Parathyroid adenoma (tissue), 2 donors: ENCODE results near the gene TBC1D5.

Experiments
- H2AFZ ChIP-seq: fragments of 300-600 bp; sonication (generic); one replicate; pipeline ENCODE4 v1.7.0; 2017; ENCODE audit warnings: antibody characterized with exemption, mild to moderate bottlenecking
- H3K27ac ChIP-seq: fragments of 300-600 bp; sonication (generic); one replicate; pipeline ENCODE4 v1.7.0; 2017
- H3K27me3 ChIP-seq: fragments of 300-600 bp; sonication (generic); one replicate; pipeline ENCODE4 v1.7.0; 2017; ENCODE audit warnings: low read length; ENCODE audit not compliant: control insufficient read depth, insufficient read depth
- H3K36me3 ChIP-seq: fragments of 300-600 bp; sonication (generic); one replicate; pipeline ENCODE4 v1.7.0; 2017; ENCODE audit warnings: low read length; ENCODE audit not compliant: control insufficient read depth, insufficient read depth
- H3K4me1 ChIP-seq: fragments of 300-600 bp; sonication (generic); one replicate; pipeline ENCODE4 v1.7.0; 2017; ENCODE audit warnings: control low read depth
- H3K4me2 ChIP-seq: fragments of 300-600 bp; sonication (generic); one replicate; pipeline ENCODE4 v1.7.0; 2017; ENCODE audit warnings: low read length
- H3K4me3 ChIP-seq: fragments of 300-600 bp; sonication (generic); one replicate; pipeline ENCODE4 v1.7.0; 2017; ENCODE audit warnings: low read depth, low read length
- H3K79me2 ChIP-seq: fragments of 300-600 bp; sonication (generic); one replicate; pipeline ENCODE4 v1.7.0; 2017; ENCODE audit warnings: control low read depth
- H3K9ac ChIP-seq: fragments of 300-600 bp; sonication (generic); one replicate; pipeline ENCODE4 v1.7.0; 2017; ENCODE audit warnings: mild to moderate bottlenecking
- H3K9me3 ChIP-seq: fragments of 300-600 bp; sonication (generic); one replicate; pipeline ENCODE4 v1.7.0; 2017; ENCODE audit warnings: low read length; ENCODE audit not compliant: control insufficient read depth
- TF ChIP-seq, protein P1 (sequence below): fragments of 300-600 bp; sonication (generic); IDR thresholded peaks from one replicate; pipeline ENCODE4 v1.7.0; 2017; ENCODE audit warnings: antibody characterized with exemption, mild to moderate bottlenecking
- donor health status: primary hyperparathyroidism.

TBC1D5 gene

DNA sequence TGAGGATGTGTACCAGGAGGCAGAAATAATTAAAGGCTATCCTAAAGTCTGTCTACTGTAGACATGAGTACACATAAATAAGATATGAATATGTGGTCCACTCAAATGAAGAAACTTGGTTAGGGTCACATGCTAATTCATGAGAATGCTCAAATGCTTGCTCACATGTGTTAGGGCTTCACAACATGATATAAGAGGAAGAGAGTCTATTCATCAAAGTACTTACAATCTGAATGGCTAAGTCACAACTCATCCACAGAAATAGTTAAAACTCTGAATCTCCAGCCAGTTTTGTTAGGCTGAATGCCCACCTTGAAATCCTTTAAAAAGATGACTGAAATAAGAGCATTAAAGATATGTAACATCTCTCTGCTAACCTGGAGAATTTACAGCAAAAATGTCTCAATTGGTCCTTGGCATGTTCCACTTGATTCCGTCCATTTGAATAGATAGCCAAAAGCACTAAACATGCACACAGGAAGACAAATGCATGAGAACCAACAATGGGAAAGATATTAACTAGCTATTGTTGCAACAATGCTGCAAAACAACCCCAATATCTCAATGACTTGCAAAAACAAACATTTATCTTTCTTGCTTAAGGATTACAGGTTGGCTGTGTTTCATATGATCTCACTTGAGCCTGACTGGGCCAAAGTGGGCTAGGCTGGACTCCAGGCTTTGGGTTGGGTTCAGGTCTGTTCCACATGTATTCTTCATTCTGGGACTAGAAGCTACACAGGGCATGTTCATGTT lies 10.6 kb upstream of the TBC1D5 start:
- no peak overlapping the region for H3K4me2 ChIP-seq
- TF ChIP-seq, protein P1, sequence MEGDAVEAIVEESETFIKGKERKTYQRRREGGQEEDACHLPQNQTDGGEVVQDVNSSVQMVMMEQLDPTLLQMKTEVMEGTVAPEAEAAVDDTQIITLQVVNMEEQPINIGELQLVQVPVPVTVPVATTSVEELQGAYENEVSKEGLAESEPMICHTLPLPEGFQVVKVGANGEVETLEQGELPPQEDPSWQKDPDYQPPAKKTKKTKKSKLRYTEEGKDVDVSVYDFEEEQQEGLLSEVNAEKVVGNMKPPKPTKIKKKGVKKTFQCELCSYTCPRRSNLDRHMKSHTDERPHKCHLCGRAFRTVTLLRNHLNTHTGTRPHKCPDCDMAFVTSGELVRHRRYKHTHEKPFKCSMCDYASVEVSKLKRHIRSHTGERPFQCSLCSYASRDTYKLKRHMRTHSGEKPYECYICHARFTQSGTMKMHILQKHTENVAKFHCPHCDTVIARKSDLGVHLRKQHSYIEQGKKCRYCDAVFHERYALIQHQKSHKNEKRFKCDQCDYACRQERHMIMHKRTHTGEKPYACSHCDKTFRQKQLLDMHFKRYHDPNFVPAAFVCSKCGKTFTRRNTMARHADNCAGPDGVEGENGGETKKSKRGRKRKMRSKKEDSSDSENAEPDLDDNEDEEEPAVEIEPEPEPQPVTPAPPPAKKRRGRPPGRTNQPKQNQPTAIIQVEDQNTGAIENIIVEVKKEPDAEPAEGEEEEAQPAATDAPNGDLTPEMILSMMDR = no peak
- no peaks in the 10 kb centered on the region for H3K79me2 ChIP-seq
- no peaks in the 10 kb centered on the region for H3K27me3 ChIP-seq
- no peaks in the 10 kb centered on the region for H3K4me1 ChIP-seq
- no peak overlapping the region for H2AFZ ChIP-seq
- H3K9ac ChIP-seq = no peak overlapping the region
- H3K36me3 ChIP-seq = no peaks in the 10 kb centered on the region
- no peaks in the 10 kb centered on the region for H3K9me3 ChIP-seq
- H3K27ac ChIP-seq = no peak overlapping the region
- no peak overlapping the region for H3K4me3 ChIP-seq

DNA sequence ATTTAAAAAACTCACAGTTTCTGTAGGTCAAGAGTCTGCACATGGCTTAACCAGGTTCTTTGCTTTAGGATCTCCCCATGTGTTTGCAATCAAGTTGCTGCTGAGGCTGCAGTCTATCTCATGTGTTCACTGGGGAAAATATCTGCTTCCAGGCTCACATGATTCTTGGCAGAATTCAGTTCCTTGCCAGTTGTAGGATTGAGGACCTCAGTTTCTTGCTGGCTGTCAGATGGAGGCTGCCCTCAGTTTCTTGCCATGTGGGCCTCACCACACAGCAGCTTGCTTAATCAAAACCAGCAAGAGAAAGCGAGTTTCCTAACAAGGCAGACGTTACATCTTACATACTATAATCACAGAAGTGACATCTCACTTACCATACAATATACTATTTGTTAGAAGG lies 10.0 kb upstream of the TBC1D5 start:
- no peaks in the 10 kb centered on the region for H3K9me3 ChIP-seq
- no peaks in the 10 kb centered on the region for H3K79me2 ChIP-seq
- H3K4me2 ChIP-seq = no peak overlapping the region
- no peaks in the 10 kb centered on the region for H3K4me1 ChIP-seq
- no peak overlapping the region for H3K4me3 ChIP-seq
- TF ChIP-seq, protein P1 = no peak
- H2AFZ ChIP-seq = no peak overlapping the region
- H3K9ac ChIP-seq = no peak overlapping the region
- H3K36me3 ChIP-seq = no peaks in the 10 kb centered on the region
- no peaks in the 10 kb centered on the region for H3K27me3 ChIP-seq
- no peak overlapping the region for H3K27ac ChIP-seq

DNA sequence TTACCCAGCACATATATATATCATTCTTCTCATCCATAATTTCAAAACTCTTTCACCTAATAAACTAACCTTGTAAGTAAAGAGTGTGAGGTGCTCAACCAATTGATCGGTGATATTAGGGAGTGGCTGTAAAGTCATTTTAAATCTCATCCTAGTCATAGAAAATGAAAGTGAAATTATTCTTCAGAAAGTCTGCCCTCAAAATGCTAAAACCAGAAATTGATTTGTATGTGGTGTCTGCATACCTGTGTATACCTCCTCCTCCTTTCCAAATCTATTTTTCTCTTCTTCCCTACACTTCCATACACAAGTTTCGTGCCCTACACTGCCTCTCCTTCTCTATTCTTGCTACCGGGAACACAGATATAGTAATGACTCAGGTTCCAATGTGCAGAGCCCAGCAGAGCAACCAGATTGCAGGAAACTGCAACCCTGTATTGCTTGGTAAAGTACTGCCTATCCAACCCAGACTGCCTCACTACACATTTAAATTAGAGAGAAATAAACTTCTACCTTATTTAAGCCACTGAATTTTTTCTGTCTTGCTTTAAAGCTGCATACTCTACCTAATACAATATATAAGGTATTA lies 7.4 kb upstream of the TBC1D5 start:
- H3K79me2 ChIP-seq = no peaks in the 10 kb centered on the region
- H3K4me2 ChIP-seq = no peak overlapping the region
- H3K36me3 ChIP-seq = no peaks in the 10 kb centered on the region
- no peak overlapping the region for H3K27ac ChIP-seq
- H3K4me1 ChIP-seq = no peaks in the 10 kb centered on the region
- no peak overlapping the region for H3K9ac ChIP-seq
- H3K9me3 ChIP-seq = no peaks in the 10 kb centered on the region
- H2AFZ ChIP-seq = no peak overlapping the region
- no peaks in the 10 kb centered on the region for H3K27me3 ChIP-seq
- TF ChIP-seq, protein P1 = no peak
- no peak overlapping the region for H3K4me3 ChIP-seq

DNA sequence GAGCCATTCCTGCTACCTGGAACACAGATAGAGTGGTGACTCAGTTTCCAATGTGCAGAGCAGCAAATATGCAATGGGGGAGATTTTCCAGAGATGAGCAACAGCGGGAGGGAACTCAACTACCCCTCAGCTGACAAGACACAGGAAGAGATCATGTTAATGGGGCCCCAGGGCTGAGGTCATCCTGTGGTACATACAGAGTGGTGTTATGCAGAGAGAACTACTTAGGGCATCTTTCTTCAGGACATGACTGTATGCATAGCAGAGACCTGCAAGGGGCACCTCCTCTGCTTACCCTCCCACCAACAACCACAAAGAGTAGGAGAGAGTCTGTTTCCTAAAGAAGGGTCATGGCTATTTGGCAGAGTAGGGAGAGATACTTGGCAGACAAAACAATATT lies 6.8 kb upstream of the TBC1D5 start:
- no peak overlapping the region for H2AFZ ChIP-seq
- H3K4me1 ChIP-seq = no peaks in the 10 kb centered on the region
- no peak overlapping the region for H3K9ac ChIP-seq
- H3K9me3 ChIP-seq = no peaks in the 10 kb centered on the region
- no peaks in the 10 kb centered on the region for H3K36me3 ChIP-seq
- no peak overlapping the region for H3K27ac ChIP-seq
- H3K4me2 ChIP-seq = no peak overlapping the region
- H3K27me3 ChIP-seq = no peaks in the 10 kb centered on the region
- H3K4me3 ChIP-seq = no peak overlapping the region
- H3K79me2 ChIP-seq = no peaks in the 10 kb centered on the region
- TF ChIP-seq, protein P1 = no peak

DNA sequence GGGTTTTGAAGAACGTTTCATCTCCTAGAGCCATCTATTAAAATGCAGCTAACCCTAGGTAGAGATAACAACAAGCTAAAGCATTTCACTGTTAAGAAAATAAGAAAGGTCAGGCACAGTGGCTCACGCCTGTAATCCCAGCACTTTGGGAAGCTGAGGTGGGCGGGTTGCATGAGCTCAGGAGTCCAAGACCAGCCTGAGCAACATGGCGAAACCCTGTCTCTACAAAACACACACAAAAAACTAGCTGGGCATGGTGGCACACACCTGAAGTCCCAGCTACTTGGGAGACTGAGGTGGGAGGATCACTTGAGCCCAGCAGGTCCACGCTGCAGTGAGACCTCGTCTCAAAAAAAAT lies 5.4 kb upstream of the TBC1D5 start:
- TF ChIP-seq, protein P1 = no peak
- Histone ChIP-seq H3K4me2 (no peak overlapping the region), H3K9me3 (no peaks in the 10 kb centered on the region), H3K27me3 (no peaks in the 10 kb centered on the region), H3K36me3 (no peaks in the 10 kb centered on the region), H3K4me1 (peaks cover 5% of the 10 kb centered on the region), H3K9ac (no peak overlapping the region), H2AFZ (no peak overlapping the region), H3K79me2 (no peaks in the 10 kb centered on the region), H3K4me3 (no peak overlapping the region), H3K27ac (no peak overlapping the region)
